Body of pancreas (tissue), 4 donors: ENCODE measurements around the gene AGK. TPM values are rescaled to one million over a fixed set of nuclear protein-coding genes. Genes with fewer than 3 reads are reported as not detected.
A peak's percentile ranks its signal among the peaks of the same experiment; 100 is the strongest.

ENCODE experiments used
- ATAC-seq: fragments of 150-250 bp; one replicate; pipeline ENCODE4 v1.9.1; 2016
- DNase-seq, 4 donors: peaks; one replicate each; pipeline ENCODE4 v3.0.0-alpha.2; 2019
- H3K27ac ChIP-seq, 4 donors: fragments of 200-600 bp; sonication (generic); 1 replicate in 3 of 4; 2 replicates in 1 of 4; pipeline versions ENCODE4 v1.5.1 to v1.6.1; 2016 to 2019; ENCODE audit warnings: mild to moderate bottlenecking in 1 of 4, mixed read lengths in 1 of 4, moderate library complexity in 1 of 4
- H3K27me3 ChIP-seq, 2 donors: fragments of 200-600 bp; sonication (generic); one replicate each; pipeline ENCODE4 v1.6.0; 2016; ENCODE audit warnings: mild to moderate bottlenecking in 1 of 2
- H3K36me3 ChIP-seq, 2 donors: fragments of 200-600 bp; sonication (generic); replicated peaks in 1 of 2; 2 replicates each; pipeline ENCODE4 v1.5.1; 2016; ENCODE audit warnings: low read depth in 2 of 2; ENCODE audit not compliant: insufficient read depth in 1 of 2
- H3K4me1 ChIP-seq: fragments of 200-600 bp; sonication (generic); one replicate; pipeline ENCODE4 v1.6.0; 2016
- H3K4me3 ChIP-seq, 2 donors: fragments of 200-600 bp; sonication (generic); 1 replicate in 1 of 2; 2 replicates in 1 of 2; pipeline ENCODE4 v1.5.1; 2016 to 2019
- H3K9me3 ChIP-seq, 3 donors: fragments of 200-600 bp; sonication (generic); 1 replicate in 2 of 3; 2 replicates in 1 of 3; pipeline ENCODE4 v1.5.1; 2016
- CTCF ChIP-seq, 7 experiments: fragments of 450-650 bp in 4 of 7; fragments of 200-600 bp in 3 of 7; sonication (generic) in 3 of 7; IDR thresholded peaks; one replicate each; pipeline ENCODE4 v1.5.1; 2016 to 2019; ENCODE audit warnings: antibody characterized with exemption in 7 of 7
- POLR2A ChIP-seq, 3 donors: fragments of 450-650 bp; IDR thresholded peaks; one replicate each; pipeline ENCODE4 v1.6.1; 2016; ENCODE audit warnings: antibody characterized with exemption in 3 of 3, mild to moderate bottlenecking in 2 of 3
- WGBS, 2 donors: methylation state at CpG; one replicate each; pipeline ENCODE4 v1.1.5; 2017; 5-methylcytosine and 5-hydroxymethylcytosine counted together
- intact Hi-C: fragments of 100-400 bp; cut with DNase I; formaldehyde crosslinking; loops from one replicate; pipeline ENCODE4 v1.15.1; 2023
- total RNA-seq, 2 donors: library from RNA; depleted of rRNA; stranded (reverse); fragments of >200 nt; gene quantifications; one replicate each; pipeline ENCODE4 v1.1.0, GENCODE V29; 2016

AGK gene
- total RNA-seq, 2 donors from 2014 or later: 12.7 to 30.7 TPM

GRCh38 chr7:141674702-141675101 lies 123.5 kb downstream of the AGK start:
- Histone ChIP-seq H3K4me1 (no peaks in the 10 kb centered on the region), H3K27ac (peak overlapping the region in 1 of 4 donors; percentile 60), H3K4me3 (no peak overlapping the region), H3K36me3 (peaks cover 0 to 5% of the 10 kb centered on the region in 2 donors), H3K27me3 (no peaks in the 10 kb centered on the region), H3K9me3 (no peaks in the 10 kb centered on the region)
- TF ChIP-seq CTCF (IDR thresholded peaks at IDR 0.05) (peak in 3 of 7 experiments; percentile 13 to 28 (median 15)), POLR2A (IDR thresholded peaks at IDR 0.05) (no peak)
- 73 to 79% methylated on average over 4 of the region's 4 CpGs for WGBS, 2 donors
- no peak for ATAC-seq
- no peak for DNase-seq
- intact Hi-C loops: no loop called here

- 78 to 93% methylated on average over 6 of the region's 6 CpGs for WGBS, 2 donors
- H3K27ac ChIP-seq: peak overlapping the region in 1 of 4 donors; percentile 38
- no peak for ATAC-seq
Observed at GRCh38 chr7:141675436-141676215, 124.4 kb downstream of the AGK start.

GRCh38 chr7:141676618-141677017 lies 125.4 kb downstream of the AGK start:
- WGBS, 2 donors: 74 to 81% methylated on average over 3 of the region's 3 CpGs
- H3K4me1 ChIP-seq: no peaks in the 10 kb centered on the region
- no peaks in the 10 kb centered on the region for H3K27me3 ChIP-seq
- H3K9me3 ChIP-seq: no peaks in the 10 kb centered on the region
- no peak for TF ChIP-seq CTCF (IDR thresholded peaks at IDR 0.05)
- TF ChIP-seq POLR2A (IDR thresholded peaks at IDR 0.05): no peak
- ATAC-seq (no peak), DNase-seq (no peak)
- intact Hi-C loops: no loop called here
- H3K27ac ChIP-seq: no peak overlapping the region
- no peak overlapping the region for H3K4me3 ChIP-seq
- peaks cover 0 to 3% of the 10 kb centered on the region in 2 donors for H3K36me3 ChIP-seq

More at GRCh38 chr7:141675436-141676215, 124.4 kb downstream of the AGK start:
- DNase-seq: no peak
- TF ChIP-seq POLR2A (IDR thresholded peaks at IDR 0.05) (no peak), CTCF (IDR thresholded peaks at IDR 0.05) (no peak)
- H3K36me3 ChIP-seq: peaks cover 0 to 5% of the 10 kb centered on the region in 2 donors
- H3K9me3 ChIP-seq: no peaks in the 10 kb centered on the region
- H3K4me3 ChIP-seq: no peak overlapping the region
- intact Hi-C loops: no loop called here
- H3K27me3 ChIP-seq: no peaks in the 10 kb centered on the region
- no peaks in the 10 kb centered on the region for H3K4me1 ChIP-seq

GRCh38 chr7:141679014-141679413 lies 127.8 kb downstream of the AGK start:
- Histone ChIP-seq H3K9me3 (no peaks in the 10 kb centered on the region), H3K4me1 (no peaks in the 10 kb centered on the region), H3K4me3 (no peak overlapping the region), H3K27me3 (no peaks in the 10 kb centered on the region), H3K27ac (no peak overlapping the region), H3K36me3 (peaks cover 0 to 8% of the 10 kb centered on the region in 2 donors)
- ATAC-seq (no peak), DNase-seq (no peak)
- intact Hi-C loops: no loop called here
- TF ChIP-seq CTCF (IDR thresholded peaks at IDR 0.05): no peak
